ENCODE data around the gene DIO3.
"Not testable (repeated sequence)": the region's sequence is repeated elsewhere in the genome, so short reads cannot be mapped to it uniquely, and the experiment has no call there.

DIO3 gene

DNA sequence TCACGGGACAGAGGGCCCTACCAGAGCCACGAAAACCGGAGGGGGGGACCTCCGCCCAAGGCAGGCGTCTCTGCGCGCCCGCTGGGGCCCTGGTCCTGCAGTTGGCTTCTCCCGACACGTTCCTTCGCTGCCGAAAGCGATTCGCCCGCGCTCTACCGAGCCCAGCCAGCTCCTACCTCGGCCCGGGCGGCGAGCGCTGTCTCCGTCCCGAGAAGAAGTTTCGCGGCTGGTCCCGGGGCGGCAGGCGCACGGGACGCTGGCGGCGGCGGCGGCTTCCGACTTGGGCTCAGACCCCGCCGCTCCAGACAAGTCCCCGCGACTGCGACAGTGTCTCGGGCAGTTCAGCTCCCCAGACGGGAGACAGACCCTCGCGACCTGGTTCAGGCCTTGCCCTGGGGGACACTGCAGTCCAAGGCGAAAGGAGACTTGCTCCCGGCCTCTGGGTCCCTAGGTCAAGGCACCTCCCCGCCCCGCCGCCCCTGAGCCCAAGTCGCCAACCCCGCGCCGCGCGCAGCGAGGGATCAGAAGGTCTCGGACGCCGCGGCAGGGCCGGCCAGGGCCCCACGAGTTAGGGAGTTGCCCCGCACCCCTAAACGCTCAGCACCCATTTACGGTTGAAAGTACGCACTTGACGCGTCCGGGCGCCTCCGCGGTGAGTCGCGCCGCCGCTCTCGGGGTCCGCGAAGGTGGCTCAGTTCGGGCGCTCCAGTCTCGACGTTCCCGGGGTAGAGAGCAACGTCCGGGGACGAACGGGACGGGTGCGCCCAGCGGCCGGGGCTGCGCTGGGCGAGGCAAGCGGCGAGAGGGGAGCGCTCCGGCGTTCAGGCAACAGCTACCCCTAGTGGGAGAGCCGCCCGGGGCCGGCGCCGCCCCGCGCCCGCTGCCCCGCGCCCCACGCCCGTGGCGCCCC is 1.4 kb upstream of the DIO3 start:
- ATAC-seq = no peak

- no peak for ATAC-seq
These were observed 671 bp upstream of the DIO3 start for GRCh38 chr14:101560534-101561113.

GRCh38 chr14:101561897-101562490 is 699 bp downstream of the DIO3 start:
- ATAC-seq = no peak

GRCh38 chr14:101562659-101563351 is 1.5 kb downstream of the DIO3 start:
- ATAC-seq = no peak

DNA sequence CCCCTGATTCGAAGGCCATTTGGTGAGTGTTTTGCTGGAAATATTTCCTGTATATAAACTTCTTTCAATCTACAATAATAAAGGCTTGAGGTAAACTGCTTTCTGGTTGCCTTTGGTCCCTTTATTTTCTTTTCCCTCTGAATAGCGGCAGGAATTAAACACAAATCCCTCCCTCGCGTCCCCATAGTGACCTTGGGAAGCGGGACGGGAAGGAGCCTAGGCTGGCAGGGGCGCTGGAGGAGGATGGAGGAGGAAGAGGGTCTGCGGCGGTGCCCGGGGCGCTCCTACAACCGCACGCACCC is 2.0 kb downstream of the DIO3 start:
- no peak for ATAC-seq

DNA sequence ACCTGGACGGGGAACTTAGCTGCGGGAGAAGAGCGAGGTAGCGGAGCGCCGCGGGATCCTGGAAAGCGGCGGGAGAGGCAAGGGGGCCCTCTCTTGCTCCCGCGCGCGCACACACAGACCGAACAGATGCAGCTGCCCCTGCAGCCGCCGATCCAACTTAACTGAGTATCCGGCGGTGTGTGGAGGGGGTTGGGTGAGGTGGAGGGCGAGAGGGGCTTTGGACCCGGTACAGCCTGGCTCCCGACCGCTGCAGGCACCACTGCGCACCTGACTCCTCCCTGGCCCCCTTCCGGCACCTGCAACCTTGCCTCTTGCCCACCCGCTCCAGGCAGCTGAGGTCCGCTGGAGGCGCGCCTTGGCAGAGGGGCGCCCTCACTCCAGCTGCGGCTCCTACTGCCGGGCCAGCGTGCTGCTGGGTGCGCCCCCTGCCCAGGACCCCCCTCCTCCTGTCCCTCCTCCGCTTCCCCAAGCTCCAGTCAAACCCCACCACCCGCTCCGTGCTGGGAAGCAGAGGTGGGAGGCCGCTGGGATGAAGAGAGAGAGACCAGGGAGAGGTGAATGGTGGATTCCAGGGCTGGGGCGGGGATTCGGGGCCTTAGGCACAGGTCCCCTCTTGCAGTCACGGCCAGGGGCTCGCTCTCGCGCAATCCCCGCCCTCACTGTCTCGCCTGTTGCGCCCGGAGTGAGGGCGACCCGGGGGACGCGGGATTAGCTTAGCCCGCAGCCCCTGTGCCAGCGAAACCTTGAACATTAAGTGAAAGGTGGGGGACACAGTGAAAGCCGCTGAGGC is 2.6 kb downstream of the DIO3 start:
- ATAC-seq = no peak

DNA sequence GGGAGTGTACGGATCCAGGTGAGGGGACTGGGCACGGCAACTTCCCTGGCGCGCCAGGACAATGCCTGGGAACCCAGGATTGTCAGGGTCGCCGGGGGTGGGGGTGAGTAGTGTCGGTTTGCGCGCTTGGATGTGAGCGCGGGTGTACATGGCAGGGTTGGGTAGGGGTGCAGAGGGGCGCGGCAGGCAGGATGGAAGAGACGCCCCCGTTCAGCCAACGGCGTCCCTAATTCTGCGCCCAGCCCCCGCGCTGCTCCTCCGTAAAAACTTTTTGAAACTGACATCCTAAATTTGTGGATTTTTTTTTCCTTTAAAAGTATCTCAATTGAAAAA is 3.1 kb downstream of the DIO3 start:
- no peak for ATAC-seq

- no peak for ATAC-seq
These were observed 3.8 kb downstream of the DIO3 start for GRCh38 chr14:101564819-101565698.

DNA sequence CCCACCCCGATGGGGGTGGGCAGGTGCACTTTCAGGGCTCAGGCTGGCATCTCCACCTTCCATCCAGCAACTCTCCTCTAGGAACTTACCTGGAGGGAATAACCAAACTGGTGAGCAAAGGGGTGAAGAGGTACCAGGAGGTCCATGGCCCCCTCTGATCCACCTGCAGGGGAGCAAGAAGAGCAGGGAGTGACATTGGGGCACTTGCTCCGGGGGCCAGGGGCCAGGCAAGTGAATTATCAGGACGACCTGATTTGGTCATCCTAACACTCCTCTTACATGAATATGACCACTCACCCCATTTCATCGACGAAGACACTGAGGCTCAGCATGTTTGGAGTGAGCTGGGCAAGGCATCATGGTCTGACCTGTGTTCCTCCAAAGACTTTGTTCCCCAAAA is 6.0 kb downstream of the DIO3 start:
- no peak for ATAC-seq

- no peak for ATAC-seq
These were observed 9.7 kb downstream of the DIO3 start for GRCh38 chr14:101571004-101571403.

DNA sequence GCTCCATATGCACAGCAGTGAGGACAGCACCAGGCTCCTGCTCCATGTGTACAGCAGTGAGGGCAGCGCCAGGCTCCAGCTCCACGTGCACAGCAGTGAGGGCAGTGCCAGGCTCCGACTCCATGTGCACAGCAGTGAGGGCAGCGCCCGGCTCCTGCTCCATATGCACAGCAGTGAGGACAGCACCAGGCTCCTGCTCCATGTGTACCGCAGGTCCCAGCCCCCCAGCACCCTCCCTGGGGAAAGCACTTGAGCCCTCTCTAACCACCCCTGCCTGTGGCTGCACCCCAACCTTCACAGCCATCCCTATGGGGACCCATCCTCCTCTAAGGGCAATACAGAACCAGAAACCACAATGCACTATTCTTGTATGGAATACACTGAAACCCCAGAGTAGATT is 11.2 kb downstream of the DIO3 start:
- ATAC-seq = not testable (repeated sequence)

DNA sequence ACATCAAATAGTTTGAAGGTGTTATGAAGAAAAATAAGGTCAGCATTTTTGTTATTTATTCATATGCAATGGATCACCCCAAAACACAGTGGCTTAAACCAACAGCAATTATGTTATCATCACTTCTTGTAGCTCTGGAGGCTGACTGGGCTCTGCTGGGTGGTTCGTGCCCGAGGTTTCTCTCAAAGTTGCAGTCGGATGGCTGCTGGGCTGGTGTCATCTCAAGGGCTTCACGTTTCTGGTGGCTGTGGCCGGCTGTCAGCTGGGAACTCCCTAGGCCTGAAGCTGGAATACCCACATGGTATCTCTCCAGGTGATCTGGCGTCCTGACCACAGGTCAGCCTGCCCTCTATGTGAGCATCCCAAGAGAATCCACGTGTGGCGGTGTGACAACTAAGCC is 12.0 kb downstream of the DIO3 start:
- ATAC-seq = no peak

GRCh38 chr14:101575581-101575980 is 14.3 kb downstream of the DIO3 start:
- ATAC-seq = no peak

GRCh38 chr14:101577221-101577909 is 16.1 kb downstream of the DIO3 start:
- ATAC-seq = no peak

- no peak for ATAC-seq
These were observed 17.2 kb downstream of the DIO3 start for GRCh38 chr14:101578489-101578888.

DNA sequence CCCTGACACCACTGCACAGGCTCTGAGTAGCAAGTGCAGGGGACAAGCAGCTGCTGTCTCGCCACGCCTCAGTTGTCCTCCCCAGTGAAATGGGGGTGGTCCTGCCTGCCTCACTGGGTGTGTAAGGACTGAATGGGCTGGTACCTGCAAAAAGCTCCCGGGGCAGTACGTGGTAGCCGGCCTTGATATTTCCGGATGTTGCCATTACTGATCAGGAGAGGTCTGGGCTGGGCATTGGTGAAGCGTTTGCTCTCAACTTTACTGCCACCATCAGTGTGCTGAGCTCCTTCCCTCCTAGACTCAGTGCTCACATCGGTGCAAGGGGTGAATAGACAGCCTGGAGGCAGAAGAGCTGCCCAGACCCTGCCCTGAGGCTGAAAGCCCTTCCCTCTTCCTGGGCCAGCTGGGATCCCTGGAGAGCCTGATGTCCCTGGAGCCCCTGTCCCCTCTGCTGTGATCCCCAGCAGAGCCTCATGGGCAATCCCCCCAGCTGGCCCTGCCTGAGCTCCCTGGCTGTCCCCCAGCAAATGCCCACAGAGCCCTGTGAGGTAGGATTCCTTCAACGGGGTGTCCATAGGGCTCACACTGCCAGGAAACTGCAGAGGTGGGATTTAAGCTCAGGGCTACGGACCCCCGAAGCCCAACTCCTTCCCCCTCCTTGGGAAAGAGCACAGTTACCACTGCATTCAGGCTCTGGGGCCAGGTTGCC is 18.2 kb downstream of the DIO3 start:
- ATAC-seq = no peak

GRCh38 chr14:101581806-101582205 is 20.5 kb downstream of the DIO3 start:
- no peak for ATAC-seq

GRCh38 chr14:101582294-101582693 is 21.0 kb downstream of the DIO3 start:
- ATAC-seq = no peak

- ATAC-seq = no peak
These were observed 21.9 kb downstream of the DIO3 start for GRCh38 chr14:101583006-101583714.

DNA sequence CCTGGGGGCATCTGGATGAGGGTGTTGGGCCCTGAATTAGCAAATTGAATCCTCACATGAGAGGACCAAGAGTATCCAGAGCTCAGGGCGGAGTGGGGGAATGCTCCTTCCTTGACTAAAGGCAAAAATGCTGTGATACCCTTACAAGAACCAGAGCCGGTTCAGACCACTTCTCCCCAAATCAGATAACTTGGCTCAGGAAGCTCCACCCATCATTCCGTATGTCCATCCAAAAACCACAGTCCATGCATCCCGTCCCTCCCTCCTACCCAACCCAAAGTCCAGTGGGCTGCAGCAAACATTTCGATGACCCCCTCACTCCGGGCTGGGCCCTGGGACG is 22.4 kb downstream of the DIO3 start:
- no peak for ATAC-seq
